OCI-LY1 (cell line): ENCODE measurements around the gene OPN3.

ENCODE experiments used
- H2AFZ ChIP-seq: fragments of 200-600 bp; sonication (generic), shearing (Covaris generic); 2 replicates; pipeline ENCODE4 v1.6.0; 2014; ENCODE audit warnings: antibody characterized with exemption, mild to moderate bottlenecking, low read length
- H3F3A ChIP-seq: fragments of 200-600 bp; sonication (generic), shearing (Covaris generic); 2 replicates; pipeline ENCODE4 v1.6.0; 2014; ENCODE audit warnings: mild to moderate bottlenecking, antibody characterized with exemption, low read length, moderate library complexity; ENCODE audit not compliant: insufficient read depth
- H3K27ac ChIP-seq: fragments of 200-600 bp; sonication (generic); 2 replicates; pipeline ENCODE4 v1.5.1; 2014; ENCODE audit warnings: low read length, mixed run types, mild to moderate bottlenecking, low read depth; ENCODE audit not compliant: poor library complexity, severe bottlenecking
- H3K27me3 ChIP-seq: fragments of 200-600 bp; sonication (generic); 2 replicates; pipeline ENCODE4 v1.6.0; 2014; ENCODE audit warnings: antibody characterized with exemption, mild to moderate bottlenecking, low read length, moderate library complexity; ENCODE audit not compliant: insufficient read depth
- H3K36me3 ChIP-seq: fragments of 200-600 bp; sonication (generic); 2 replicates; pipeline ENCODE4 v1.6.1; 2014; ENCODE audit warnings: mild to moderate bottlenecking, antibody characterized with exemption, low read length, moderate library complexity, mixed read lengths; ENCODE audit not compliant: insufficient read depth
- H3K4me1 ChIP-seq: fragments of 200-600 bp; sonication (generic); 2 replicates; pipeline ENCODE4 v1.5.1; 2014; ENCODE audit warnings: mild to moderate bottlenecking, low read length, moderate library complexity; ENCODE audit not compliant: insufficient read depth, severe bottlenecking
- H3K4me2 ChIP-seq: fragments of 200-600 bp; sonication (generic), shearing (Covaris generic); 2 replicates; pipeline ENCODE4 v1.6.1; 2014; ENCODE audit warnings: low read length
- H3K4me3 ChIP-seq: fragments of 200-600 bp; sonication (generic); 2 replicates; pipeline ENCODE4 v1.5.1; 2014; ENCODE audit warnings: low read length, low read depth, mild to moderate bottlenecking, mixed read lengths; ENCODE audit not compliant: poor library complexity, severe bottlenecking
- H3K79me2 ChIP-seq: fragments of 200-600 bp; shearing (Covaris generic); 2 replicates; pipeline ENCODE4 v1.6.1; 2016; ENCODE audit warnings: mixed run types, low read length, mixed read lengths; ENCODE audit not compliant: insufficient read depth
- H3K9ac ChIP-seq: fragments of 200-600 bp; sonication (generic), shearing (Covaris generic); 2 replicates; pipeline ENCODE4 v1.6.1; 2014; ENCODE audit warnings: mild to moderate bottlenecking, low read length, mixed read lengths
- H3K9me2 ChIP-seq: fragments of 200-600 bp; sonication (generic), shearing (Covaris generic); 2 replicates; pipeline ENCODE4 v1.6.1; 2014; ENCODE audit warnings: low read depth, mild to moderate bottlenecking, low read length, mixed read lengths
- H3K9me3 ChIP-seq: fragments of 200-600 bp; shearing (Covaris generic); 2 replicates; pipeline ENCODE4 v1.6.1; 2014; ENCODE audit warnings: low read length, mixed read lengths
- H4K20me1 ChIP-seq: fragments of 200-600 bp; sonication (generic), shearing (Covaris generic); 2 replicates; pipeline ENCODE4 v1.6.0; 2016; ENCODE audit warnings: mild to moderate bottlenecking, low read length; ENCODE audit not compliant: insufficient read depth
- EZH2 ChIP-seq: fragments of 200-600 bp; sonication (generic), shearing (Covaris generic); IDR thresholded peaks from 2 replicates; pipeline ENCODE4 v1.8.0; 2017; ENCODE audit warnings: borderline replicate concordance, mixed run types, mild to moderate bottlenecking, antibody characterized with exemption, low read length, moderate library complexity, mixed read lengths
- TF ChIP-seq, protein P1 (sequence below): fragments of 200-600 bp; sonication (generic), shearing (Covaris generic); IDR thresholded peaks from 2 replicates; pipeline ENCODE4 v1.5.1; 2017; ENCODE audit warnings: mild to moderate bottlenecking, antibody characterized with exemption, low read length, moderate library complexity, mixed read lengths

OPN3 gene

DNA sequence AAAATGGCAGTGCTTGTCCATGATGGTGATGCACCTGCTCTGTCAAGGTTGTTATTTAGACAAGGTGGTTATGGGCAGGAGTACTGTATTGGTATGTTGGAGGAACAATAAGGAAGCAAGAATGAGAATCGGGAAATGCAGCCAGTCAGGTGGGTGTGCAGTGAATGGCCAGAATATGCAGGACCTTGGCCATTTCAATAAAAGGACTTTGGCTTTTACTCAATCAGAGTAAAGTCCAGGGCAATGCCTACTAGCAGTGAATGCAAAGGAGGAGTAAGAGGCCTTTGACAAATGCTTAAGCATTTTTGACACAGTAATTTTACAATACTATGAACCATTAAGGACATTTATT, 2.4 kb upstream of the OPN3 start:
- Histone ChIP-seq H3K4me2 (no peak overlapping the region), H3K36me3 (no peaks in the 10 kb centered on the region), H3K27me3 (no peaks in the 10 kb centered on the region), H3K27ac (no peak overlapping the region), H3K9me2 (no peaks in the 10 kb centered on the region), H3K79me2 (no peaks in the 10 kb centered on the region), H3F3A (no peaks in the 10 kb centered on the region), H4K20me1 (no peaks in the 10 kb centered on the region), H3K9me3 (no peaks in the 10 kb centered on the region), H2AFZ (no peak overlapping the region), H3K9ac (no peak overlapping the region), H3K4me1 (peaks cover 17% of the 10 kb centered on the region), H3K4me3 (no peak overlapping the region)
- no peak for TF ChIP-seq EZH2
- TF ChIP-seq, protein P1, sequence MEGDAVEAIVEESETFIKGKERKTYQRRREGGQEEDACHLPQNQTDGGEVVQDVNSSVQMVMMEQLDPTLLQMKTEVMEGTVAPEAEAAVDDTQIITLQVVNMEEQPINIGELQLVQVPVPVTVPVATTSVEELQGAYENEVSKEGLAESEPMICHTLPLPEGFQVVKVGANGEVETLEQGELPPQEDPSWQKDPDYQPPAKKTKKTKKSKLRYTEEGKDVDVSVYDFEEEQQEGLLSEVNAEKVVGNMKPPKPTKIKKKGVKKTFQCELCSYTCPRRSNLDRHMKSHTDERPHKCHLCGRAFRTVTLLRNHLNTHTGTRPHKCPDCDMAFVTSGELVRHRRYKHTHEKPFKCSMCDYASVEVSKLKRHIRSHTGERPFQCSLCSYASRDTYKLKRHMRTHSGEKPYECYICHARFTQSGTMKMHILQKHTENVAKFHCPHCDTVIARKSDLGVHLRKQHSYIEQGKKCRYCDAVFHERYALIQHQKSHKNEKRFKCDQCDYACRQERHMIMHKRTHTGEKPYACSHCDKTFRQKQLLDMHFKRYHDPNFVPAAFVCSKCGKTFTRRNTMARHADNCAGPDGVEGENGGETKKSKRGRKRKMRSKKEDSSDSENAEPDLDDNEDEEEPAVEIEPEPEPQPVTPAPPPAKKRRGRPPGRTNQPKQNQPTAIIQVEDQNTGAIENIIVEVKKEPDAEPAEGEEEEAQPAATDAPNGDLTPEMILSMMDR, result no peak

DNA sequence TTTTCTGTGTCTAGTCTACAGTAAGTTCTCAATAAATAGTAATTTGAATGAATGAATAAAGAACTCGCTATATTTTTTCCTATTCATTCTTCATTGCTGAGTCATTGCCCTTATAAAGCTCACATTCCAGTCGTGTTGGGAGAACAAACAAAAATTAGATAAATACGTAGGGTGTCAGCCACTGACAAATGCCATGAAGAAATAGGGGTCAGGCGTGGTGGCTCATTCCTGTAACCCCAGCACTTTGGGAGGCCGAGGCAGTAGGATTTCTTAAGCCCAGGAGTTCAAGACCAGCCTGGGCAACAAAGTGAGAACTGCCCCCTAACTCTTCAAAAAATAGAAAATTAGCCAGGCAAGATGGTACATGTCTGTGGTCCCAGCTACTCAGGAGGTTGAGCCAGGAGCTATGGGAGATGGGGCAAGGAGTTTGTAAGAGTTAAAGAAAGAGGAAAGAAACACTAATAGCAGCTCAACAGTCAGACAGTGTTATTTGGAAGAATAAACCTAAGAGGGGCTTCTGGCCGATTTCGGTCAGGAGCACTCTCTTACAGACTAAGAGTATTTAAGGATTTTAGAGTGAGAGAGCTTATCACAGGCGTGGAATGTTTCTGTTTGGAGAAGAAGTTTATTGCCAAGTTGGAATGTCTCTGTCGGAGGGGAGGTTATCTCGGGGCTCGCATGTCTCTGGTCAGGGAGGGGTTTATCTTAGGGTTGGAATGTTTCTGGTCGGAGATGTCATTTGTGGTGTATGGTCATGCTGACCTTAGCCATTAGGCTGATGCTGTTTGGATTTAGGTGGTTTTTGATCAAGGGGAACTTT, 1.8 kb upstream of the OPN3 start:
- Histone ChIP-seq H3K9me3 (no peaks in the 10 kb centered on the region), H2AFZ (no peak overlapping the region), H3K9me2 (no peaks in the 10 kb centered on the region), H3K9ac (no peak overlapping the region), H3K36me3 (no peaks in the 10 kb centered on the region; the same call in 1 of the 2 replicates), H3K4me2 (no peak overlapping the region), H3K79me2 (no peaks in the 10 kb centered on the region), H3K27me3 (no peaks in the 10 kb centered on the region), H3K4me3 (no peak overlapping the region), H3K27ac (no peak overlapping the region), H3K4me1 (peaks cover 17% of the 10 kb centered on the region), H3F3A (no peaks in the 10 kb centered on the region), H4K20me1 (no peaks in the 10 kb centered on the region)
- TF ChIP-seq EZH2, result no peak
- TF ChIP-seq, protein P1, result no peak

DNA sequence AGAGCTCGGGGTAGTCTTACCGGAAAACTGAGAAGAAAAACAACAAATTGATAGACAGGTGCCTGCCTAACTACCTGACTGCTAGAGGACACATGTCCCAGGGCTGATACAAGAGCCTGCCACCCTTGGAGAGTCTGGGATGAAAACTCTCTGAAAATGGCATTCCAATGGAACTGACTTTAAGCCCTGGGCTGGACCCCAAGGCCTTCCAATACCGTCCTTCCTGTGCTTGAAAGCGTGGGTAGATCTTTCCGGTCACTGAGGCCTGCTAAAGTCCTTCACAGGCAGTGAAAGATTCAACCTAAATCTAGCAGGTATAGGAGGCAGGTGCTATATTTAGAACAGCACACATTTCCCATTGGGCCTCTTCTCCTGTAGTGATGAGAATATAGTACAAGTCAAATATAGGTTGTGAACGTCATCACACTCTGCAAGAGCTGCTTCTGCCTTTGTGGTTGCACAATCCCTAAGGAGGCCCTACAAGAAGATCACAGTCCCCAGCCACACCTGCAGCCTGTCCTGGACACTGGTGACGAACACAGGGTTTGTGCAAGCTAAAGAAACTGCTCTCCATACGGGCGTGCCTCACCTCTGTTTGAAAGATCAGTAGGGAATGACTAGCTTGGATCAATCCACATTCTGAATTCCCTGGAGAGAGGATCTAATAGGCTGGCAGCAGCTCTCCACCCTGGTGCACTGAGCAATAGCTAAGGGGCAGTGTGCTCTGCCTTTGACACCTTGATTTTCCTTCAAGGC, 876 bp upstream of the OPN3 start:
- Histone ChIP-seq H3F3A (no peaks in the 10 kb centered on the region), H3K27me3 (no peaks in the 10 kb centered on the region), H3K4me1 (peaks cover 21% of the 10 kb centered on the region), H2AFZ (peak overlapping the region; percentile 89), H3K4me3 (peak overlapping the region; percentile 94), H3K9me3 (no peaks in the 10 kb centered on the region), H3K4me2 (peak overlapping the region; percentile 70), H3K79me2 (no peaks in the 10 kb centered on the region), H3K9ac (peak overlapping the region; percentile 39; the same call in 1 of the 2 replicates), H3K27ac (no peak overlapping the region), H3K9me2 (no peaks in the 10 kb centered on the region), H4K20me1 (no peaks in the 10 kb centered on the region), H3K36me3 (no peaks in the 10 kb centered on the region; the same call in 1 of the 2 replicates)
- TF ChIP-seq, protein P1, result no peak
